OCI-LY7 (cell line): Measurements from ENCODE around the gene B9D2. TPM values are rescaled to one million over a fixed set of nuclear protein-coding genes. Genes with fewer than 3 reads are reported as not detected.

Experiments
- BruUV-seq: library from RNA; stranded (reverse); fragments of 400-500 nt; replicated peaks from 2 replicates; lab custom pipeline; 2021; lab: Mats Ljungman, UMichigan
- CTCF ChIA-PET: fragments of 300-600 bp; sonication (Branson Sonifier 250); formaldehyde crosslinking; loops from one replicate; lab custom pipeline; 2022; ENCODE audit warnings: antibody characterized with exemption; ENCODE audit not compliant: unreplicated experiment; lab: Charles Lee
- POLR2A ChIA-PET: fragments of 300-600 bp; sonication (Branson Sonifier 250); formaldehyde crosslinking; loops from one replicate; lab custom pipeline; 2022; ENCODE audit warnings: antibody characterized with exemption; lab: Charles Lee
- DNase-seq: peaks from one replicate; pipeline ENCODE4 v3.0.0-alpha.2; 2015; ENCODE audit warnings: low spot score
- H2AFZ ChIP-seq: fragments of 200-600 bp; sonication (generic), shearing (Covaris generic); 2 replicates; pipeline ENCODE4 v1.6.1; 2014; ENCODE audit warnings: mild to moderate bottlenecking, antibody characterized with exemption, low read length, moderate library complexity
- H3K27ac ChIP-seq: fragments of 200-600 bp; sonication (generic); 2 replicates; pipeline ENCODE4 v1.5.1; 2014; ENCODE audit warnings: mixed run types, low read depth, mild to moderate bottlenecking, moderate library complexity, low read length, inconsistent platforms; ENCODE audit not compliant: poor library complexity, severe bottlenecking
- H3K36me3 ChIP-seq: fragments of 200-600 bp; sonication (generic); 2 replicates; pipeline ENCODE4 v1.6.1; 2014; ENCODE audit warnings: mild to moderate bottlenecking, antibody characterized with exemption, low read length, moderate library complexity, mixed read lengths; ENCODE audit not compliant: insufficient read depth
- H3K4me1 ChIP-seq: fragments of 200-600 bp; sonication (generic); 2 replicates; pipeline ENCODE4 v1.5.1; 2014; ENCODE audit warnings: mild to moderate bottlenecking, low read length; ENCODE audit not compliant: insufficient read depth, poor library complexity, severe bottlenecking
- H3K4me2 ChIP-seq: fragments of 200-600 bp; sonication (generic); 2 replicates; pipeline ENCODE4 v1.6.1; 2014; ENCODE audit warnings: mild to moderate bottlenecking, low read length
- H3K4me3 ChIP-seq: fragments of 200-600 bp; sonication (generic); 2 replicates; pipeline ENCODE4 v1.5.1; 2014; ENCODE audit warnings: mild to moderate bottlenecking, low read depth, low read length; ENCODE audit not compliant: poor library complexity, severe bottlenecking
- H3K79me2 ChIP-seq: fragments of 200-600 bp; sonication (generic); 2 replicates; pipeline ENCODE4 v1.6.1; 2016; ENCODE audit warnings: low read depth, mild to moderate bottlenecking, low read length, moderate library complexity, mixed read lengths; ENCODE audit not compliant: insufficient read depth
- H3K9me2 ChIP-seq: fragments of 200-600 bp; sonication (generic); 2 replicates; pipeline ENCODE4 v1.6.1; 2016; ENCODE audit warnings: mild to moderate bottlenecking, low read length, mixed read lengths; ENCODE audit not compliant: insufficient read depth
- H3K9me3 ChIP-seq: fragments of 200-600 bp; sonication (generic); 2 replicates; pipeline ENCODE4 v1.6.1; 2014; ENCODE audit warnings: mild to moderate bottlenecking, mixed run types, low read length, mixed read lengths
- H4K20me1 ChIP-seq: fragments of 200-600 bp; sonication (generic); 2 replicates; pipeline ENCODE4 v1.6.1; 2014; ENCODE audit warnings: mild to moderate bottlenecking, antibody characterized with exemption, low read length, moderate library complexity, mixed read lengths; ENCODE audit not compliant: insufficient read depth
- CTCF ChIP-seq: fragments of 200-600 bp; sonication (generic); conservative IDR thresholded peaks from 2 replicates; pipeline ENCODE4 v1.5.1; 2014; ENCODE audit warnings: mild to moderate bottlenecking, antibody characterized with exemption, low read length, moderate library complexity, mixed read lengths
- EZH2phosphoT487 ChIP-seq: fragments of 200-600 bp; sonication (generic); IDR thresholded peaks from 2 replicates; pipeline ENCODE4 v1.6.1; 2018; ENCODE audit warnings: low read depth, borderline replicate concordance, mild to moderate bottlenecking, mixed run types, antibody characterized with exemption, low read length, moderate library complexity, mixed read lengths
- intact Hi-C: fragments of 100-400 bp; cut with micrococcal nuclease; formaldehyde crosslinking; loops from one replicate; pipeline ENCODE4 v1.10.0; 2022; ENCODE audit not compliant: unreplicated experiment
- total RNA-seq, 2 experiments: library from RNA; depleted of rRNA in 1 of 2; stranded (reverse); fragments of >200 nt in 1 of 2; shearing (Covaris generic) in 1 of 2; gene quantifications; 2 replicates each; pipeline ENCODE4 v1.2.3, GENCODE V29; 2014 to 2022

Gene B9D2
- total RNA-seq, 2 experiments from 2014 or later, result 3.9 to 5.2 TPM

- peak overlapping the region; percentile 59 for H3K27ac ChIP-seq
- ChIA-PET CTCF (no interaction called here), POLR2A (interaction anchor here (0.9 kb wide), 1 partner anchor 34 kb away, joined by 3 read pairs; the partner anchor contains the start of gene B9D2)
Observed at GRCh38 chr19:41398050-41398418, 34.1 kb upstream of the B9D2 start.

DNA sequence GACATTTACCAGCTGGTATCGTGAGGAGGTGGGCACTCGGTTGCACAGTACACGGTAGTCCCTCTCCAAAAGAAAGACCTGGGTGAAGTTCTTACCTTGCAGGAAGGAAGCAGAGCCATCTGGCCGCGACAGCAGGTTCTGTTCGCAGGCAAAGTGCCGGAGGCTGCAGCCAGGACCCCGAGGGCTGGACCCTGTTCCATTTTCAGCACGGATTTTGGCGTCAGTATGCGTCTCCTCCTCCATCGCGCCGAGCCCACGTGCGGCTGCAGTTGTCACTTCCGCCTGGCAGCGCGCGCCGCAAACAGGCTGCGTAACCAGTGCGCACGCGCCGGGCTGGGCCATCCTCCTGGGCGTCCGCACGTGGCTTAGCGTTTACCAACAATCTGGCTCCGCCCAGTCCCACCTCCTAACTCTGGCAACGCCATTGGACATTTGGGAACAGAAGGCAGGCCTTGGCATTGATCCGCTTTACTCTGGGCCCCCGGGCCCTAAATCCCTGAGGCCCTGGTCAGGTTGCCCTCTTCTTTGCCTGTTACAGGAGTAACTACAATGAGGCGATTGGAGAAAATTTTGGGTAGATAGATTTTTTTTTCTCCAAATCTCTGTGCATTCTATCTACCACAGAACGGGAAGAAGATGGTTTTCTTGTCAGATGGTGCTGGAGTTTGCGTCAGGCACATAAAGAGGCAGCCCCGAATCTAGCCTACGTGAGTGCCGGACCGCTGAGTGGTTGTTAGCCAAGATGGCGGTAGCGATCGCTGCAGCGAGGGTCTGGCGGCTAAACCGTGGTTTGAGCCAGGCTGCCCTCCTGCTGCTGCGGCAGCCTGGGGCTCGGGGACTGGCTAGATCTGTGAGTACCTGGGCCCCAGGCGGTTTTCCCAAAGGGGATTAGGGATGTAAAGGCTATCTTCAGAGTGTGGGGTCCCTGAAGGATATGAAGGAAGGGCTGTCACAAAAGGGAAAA is 33.4 kb upstream of the B9D2 start, which contains the start of the genes BCKDHA and EXOSC5:
BCKDHA (plus strand) TSS at position 733 of the 964 bp plus-strand sequence; CDS start at position 743, 10 bp downstream.
EXOSC5 (minus strand) TSS at position 274 of the 964 bp plus-strand sequence; CDS start at position 243, 31 bp downstream.
- Histone ChIP-seq H3K27ac (peak within 1 kb of the TSS; percentile 59), H3K9me3 (no peaks in the 10 kb centered on the region), H3K4me1 (peaks cover 29% of the 10 kb centered on the region), H3K4me3 (peak within 1 kb of the TSS; percentile 96), H2AFZ (peak within 1 kb of the TSS; percentile 84), H3K36me3 (peaks cover 3% of the 10 kb centered on the region; the same call in 1 of the 2 replicates), H3K9me2 (no peaks in the 10 kb centered on the region), H3K4me2 (peak within 1 kb of the TSS; percentile 87), H3K79me2 (peaks cover 34% of the 10 kb centered on the region), H4K20me1 (no peaks in the 10 kb centered on the region)
- TSS peak; percentile 86 for BruUV-seq
- CTCF ChIA-PET, result no interaction called here
- intact Hi-C loops, result no loop called here
- POLR2A ChIA-PET, result interaction anchor here (0.7 kb wide), 1 partner anchor 1350 kb away, joined by 4 read pairs; no protein-coding TSS in a partner anchor
- peak; percentile 100 for DNase-seq
- TF ChIP-seq CTCF (no peak), EZH2phosphoT487 (no peak)

More at GRCh38 chr19:41398050-41398418, 34.1 kb upstream of the B9D2 start:
- H3K9me2 ChIP-seq, result no peaks in the 10 kb centered on the region
- peak overlapping the region; percentile 96 for H3K4me3 ChIP-seq
- peaks cover 29% of the 10 kb centered on the region for H3K4me1 ChIP-seq
- no TSS peak for BruUV-seq
- no peaks in the 10 kb centered on the region for H3K9me3 ChIP-seq
- H2AFZ ChIP-seq, result peak overlapping the region; percentile 84
- no peak for DNase-seq
- H3K36me3 ChIP-seq, result peaks cover 3% of the 10 kb centered on the region; the same call in 1 of the 2 replicates
- no peaks in the 10 kb centered on the region for H4K20me1 ChIP-seq
- H3K4me2 ChIP-seq, result peak overlapping the region; percentile 87
- no peak for TF ChIP-seq EZH2phosphoT487
- TF ChIP-seq CTCF, result no peak
- H3K79me2 ChIP-seq, result peaks cover 34% of the 10 kb centered on the region
- intact Hi-C loops, result no loop called here
